K562 treated with DMSO at 1 percent for 24 hours (cell line): ENCODE results near the gene ISYNA1. TPM values are rescaled to one million over a fixed set of nuclear protein-coding genes. Genes with fewer than 3 reads are reported as not detected.

Source experiments
- total RNA-seq: library from RNA; unstranded; fragments of 300-600 nt; gene quantifications from 2 replicates; pipeline ENCODE4 v1.2.3, GENCODE V29; 2022; ENCODE audit warnings: low read depth; ENCODE audit not compliant: insufficient read depth

Gene ISYNA1
- 333 and 398 TPM in 2 replicates for total RNA-seq

GRCh38 chr19:18437491-18438330 lies at the start of gene ISYNA1:
Gene ISYNA1, minus strand, starts transcription at chr19:18438133. Its CDS starts 154 bp downstream, at chr19:18437979.

GRCh38 chr19:18419195-18419698 lies 18.7 kb downstream of the ISYNA1 start, which contains the start of gene SSBP4:
Gene SSBP4, plus strand, starts transcription at chr19:18419398. Its CDS starts 251 bp downstream, at chr19:18419649.

GRCh38 chr19:18397242-18398202 lies 40.4 kb downstream of the ISYNA1 start, which contains the start of gene LRRC25:
Gene LRRC25, minus strand, starts transcription at chr19:18397622. Its CDS starts 659 bp downstream, at chr19:18396963.

GRCh38 chr19:18385675-18386542 lies 52.0 kb downstream of the ISYNA1 start, which contains the start of gene GDF15:
Gene GDF15, plus strand, starts transcription at chr19:18386158. Its CDS starts 32 bp downstream, at chr19:18386190.

Other genes with a start within 250 kb of the ISYNA1 start
- 71.2 and 74.1 TPM in 2 replicates for gene MPV17L2, start 244.9 kb downstream of the ISYNA1 start, total RNA-seq
- gene RAB3A, start 234.1 kb downstream of the ISYNA1 start, total RNA-seq, result 4.0 and 5.6 TPM in 2 replicates
- not detected in 2 replicates for gene PDE4C, start 211.7 kb downstream of the ISYNA1 start, total RNA-seq
- 1.8 TPM in 2 replicates for gene IQCN, start 163.7 kb downstream of the ISYNA1 start, total RNA-seq
- gene JUND, start 156.5 kb downstream of the ISYNA1 start, total RNA-seq, result 283 and 368 TPM in 2 replicates
- gene LSM4, start 115.1 kb downstream of the ISYNA1 start, total RNA-seq, result 278 and 306 TPM in 2 replicates
- gene PGPEP1, start 97.5 kb downstream of the ISYNA1 start, total RNA-seq, result 33.9 and 35.7 TPM in 2 replicates
- gene GDF15, start 52.0 kb downstream of the ISYNA1 start, total RNA-seq, result 470 and 575 TPM in 2 replicates
- gene LRRC25, start 40.5 kb downstream of the ISYNA1 start, total RNA-seq, result 3.5 and 3.8 TPM in 2 replicates
- gene SSBP4, start 18.7 kb downstream of the ISYNA1 start, total RNA-seq, result 124 and 152 TPM in 2 replicates
- 17.6 and 19.8 TPM in 2 replicates for gene ELL, start 83.9 kb upstream of the ISYNA1 start, total RNA-seq
- 364 and 404 TPM in 2 replicates for gene FKBP8, start 105.4 kb upstream of the ISYNA1 start, total RNA-seq
- gene KXD1, start 119.7 kb upstream of the ISYNA1 start, total RNA-seq, result 149 and 164 TPM in 2 replicates
- 2,583 and 2,749 TPM in 2 replicates for gene UBA52, start 133.7 kb upstream of the ISYNA1 start, total RNA-seq
- gene REX1BD, start 150.7 kb upstream of the ISYNA1 start, total RNA-seq, result 142 and 151 TPM in 2 replicates
- gene CRLF1, start 168.7 kb upstream of the ISYNA1 start, total RNA-seq, result 2.5 and 2.8 TPM in 2 replicates
- 0.45 TPM in 1 of 2 replicates, not detected in the other for gene TMEM59L, start 174.7 kb upstream of the ISYNA1 start, total RNA-seq
- gene KLHL26, start 198.9 kb upstream of the ISYNA1 start, total RNA-seq, result 14.6 and 14.8 TPM in 2 replicates
- 19.0 and 23.5 TPM in 2 replicates for gene CRTC1, start 245.5 kb upstream of the ISYNA1 start, total RNA-seq